ENCODE measurements around the gene IGFBP6.
"Not testable (repeated sequence)": the region's sequence is repeated elsewhere in the genome, so short reads cannot be mapped to it uniquely, and the experiment has no call there.

The IGFBP6 gene

GRCh38 chr12:53090554-53090953 lies 6.9 kb upstream of the IGFBP6 start:
- no peak for TF ChIP-seq CTCF (IDR thresholded peaks at IDR 0.05; ENCODE audit: control extremely low read depth, extremely low read depth, low read depth, missing control alignments)
- POLR2A ChIA-PET: no interaction called here
- CTCF ChIA-PET: interaction anchor here (1.3 to 17.2 kb wide), 3 partner anchors 9 to 23 kb away, joined by 4 to 294 read pairs (median 8); no protein-coding TSS in a partner anchor
- no peak for DNase-seq (ENCODE audit: extremely low spot score)

- CTCF ChIA-PET: interaction anchor here (17.2 kb wide), 1 partner anchor 24 kb away, joined by 294 read pairs; no protein-coding TSS in a partner anchor
- DNase-seq (ENCODE audit: extremely low spot score): no peak
- POLR2A ChIA-PET: no interaction called here
- TF ChIP-seq CTCF (IDR thresholded peaks at IDR 0.05; ENCODE audit: control extremely low read depth, extremely low read depth, low read depth, missing control alignments): no peak
Measured at GRCh38 chr12:53091756-53092155, 5.7 kb upstream of the IGFBP6 start.

- ChIA-PET POLR2A (interaction anchor here (0.6 kb wide), 1 partner anchor 800 kb away, joined by 3 read pairs; no protein-coding TSS in a partner anchor), CTCF (interaction anchor here (1.4 to 17.2 kb wide), 3 partner anchors 15 to 26 kb away, joined by 3 to 294 read pairs (median 8); partner anchors contain the start of gene SPRYD3)
- TF ChIP-seq CTCF (IDR thresholded peaks at IDR 0.05; ENCODE audit: control extremely low read depth, extremely low read depth, low read depth, missing control alignments): no peak
- DNase-seq (ENCODE audit: extremely low spot score): no peak
Measured at GRCh38 chr12:53093777-53094393, 3.6 kb upstream of the IGFBP6 start.

- ChIA-PET CTCF (interaction anchor here (0.7 to 17.2 kb wide), 4 partner anchors 15 to 117 kb away, joined by 3 to 294 read pairs (median 6); partner anchors contain the start of gene SPRYD3), POLR2A (no interaction called here)
- no peak for TF ChIP-seq CTCF (IDR thresholded peaks at IDR 0.05; ENCODE audit: control extremely low read depth, extremely low read depth, low read depth, missing control alignments)
- no peak for DNase-seq (ENCODE audit: extremely low spot score)
Measured at GRCh38 chr12:53094394-53094787, 3.1 kb upstream of the IGFBP6 start.

GRCh38 chr12:53094796-53095595 lies 2.5 kb upstream of the IGFBP6 start:
- CTCF ChIA-PET: interaction anchor here (0.7 to 17.2 kb wide), 4 partner anchors 16 to 116 kb away, joined by 3 to 294 read pairs (median 6); partner anchors contain the start of gene SPRYD3
- POLR2A ChIA-PET; DNase-seq (ENCODE audit: extremely low spot score): not testable (repeated sequence)

- POLR2A ChIA-PET; DNase-seq (ENCODE audit: extremely low spot score): not testable (repeated sequence)
- CTCF ChIA-PET: interaction anchor here (2.2 to 17.2 kb wide), 2 partner anchors 17 to 28 kb away, joined by 8 to 294 read pairs; partner anchors contain the start of gene SPRYD3
Measured at GRCh38 chr12:53095596-53095895, 1.9 kb upstream of the IGFBP6 start.

GRCh38 chr12:53096089-53096741 lies 1.3 kb upstream of the IGFBP6 start:
- ChIA-PET CTCF (interaction anchor here (1.7 to 17.2 kb wide), 4 partner anchors 17 to 64 kb away, joined by 3 to 294 read pairs (median 6); partner anchors contain the start of gene SPRYD3), POLR2A (no interaction called here)
- no peak for DNase-seq (ENCODE audit: extremely low spot score)
- TF ChIP-seq CTCF (IDR thresholded peaks at IDR 0.05; ENCODE audit: control extremely low read depth, extremely low read depth, low read depth, missing control alignments): no peak
